Endodermal cell (in vitro differentiated cells): Measurements from ENCODE around the gene NCOR1. TPM values are rescaled to one million over a fixed set of nuclear protein-coding genes. Genes with fewer than 3 reads are reported as not detected.
A peak's percentile ranks its signal among the peaks of the same experiment; 100 is the strongest.

ENCODE experiments used
- DNase-seq: peaks from one replicate; pipeline ENCODE4 v3.0.0-alpha.2; 2017
- H3K27ac ChIP-seq: 2 replicates; pipeline ENCODE4 v1.5.1; 2013; ENCODE audit warnings: mild to moderate bottlenecking, low read depth, low read length, moderate library complexity
- H3K27me3 ChIP-seq: 2 replicates; pipeline ENCODE4 v1.6.1; 2013; ENCODE audit warnings: mild to moderate bottlenecking, low read length, moderate library complexity; ENCODE audit not compliant: insufficient read depth, control insufficient read depth, poor library complexity, severe bottlenecking
- H3K36me3 ChIP-seq: 2 replicates; pipeline ENCODE4 v1.7.0; 2013; ENCODE audit warnings: mild to moderate bottlenecking, low read length, moderate library complexity; ENCODE audit not compliant: control insufficient read depth, insufficient read depth
- H3K4me1 ChIP-seq: one replicate; pipeline ENCODE4 v1.7.0; 2013; ENCODE audit warnings: low read length; ENCODE audit not compliant: control insufficient read depth, insufficient read depth
- H3K4me3 ChIP-seq: 2 replicates; pipeline ENCODE4 v1.5.1; 2013; ENCODE audit warnings: mild to moderate bottlenecking, low read length, moderate library complexity
- H3K9ac ChIP-seq: 2 replicates; pipeline ENCODE4 v1.6.1; 2013; ENCODE audit warnings: mild to moderate bottlenecking, low read length, moderate library complexity; ENCODE audit not compliant: poor library complexity, severe bottlenecking; ENCODE audit errors: extremely low read depth
- H3K9me3 ChIP-seq: 2 replicates; pipeline ENCODE4 v1.6.1; 2013; ENCODE audit warnings: mild to moderate bottlenecking, low read length, moderate library complexity; ENCODE audit not compliant: control insufficient read depth
- H3K27ac Mint-ChIP-seq: 2 replicates; pipeline ENCODE4 v1.8.0; 2020; ENCODE audit warnings: mixed read lengths
- H3K27me3 Mint-ChIP-seq: 2 replicates; pipeline ENCODE4 v1.8.0; 2021; ENCODE audit warnings: mild to moderate bottlenecking, mixed read lengths; ENCODE audit not compliant: insufficient read depth
- H3K36me3 Mint-ChIP-seq: 2 replicates; pipeline ENCODE4 v1.8.0; 2020; ENCODE audit warnings: low read depth, mixed read lengths
- H3K4me1 Mint-ChIP-seq: 2 replicates; pipeline ENCODE4 v1.8.0; 2020; ENCODE audit warnings: mixed read lengths
- H3K4me3 Mint-ChIP-seq: 2 replicates; pipeline ENCODE4 v1.8.0; 2020; ENCODE audit warnings: mild to moderate bottlenecking, moderate library complexity, mixed read lengths
- H3K9me3 Mint-ChIP-seq: 2 replicates; pipeline ENCODE4 v1.8.0; 2020; ENCODE audit warnings: mild to moderate bottlenecking, mixed read lengths
- WGBS, 2 experiments: methylation state at CpG; one replicate each; pipeline versions ENCODE4 v1.1.5 to v1.1.7; 2013; ENCODE audit warnings: missing lambda C conversion rate in 2 of 2, mixed read lengths in 1 of 2; ENCODE audit not compliant: insufficient coverage in 1 of 2, insufficient read length in 1 of 2; 5-methylcytosine and 5-hydroxymethylcytosine counted together
- total RNA-seq, 2 donors: library from RNA; stranded (reverse); fragmentation: NEBNext Ultra II Directional in 1 of 2; extraction: Animal tissue kit (Norgen Biotek cat#: 25700) in 1 of 2; gene quantifications; 2 replicates in 1 of 2; 3 replicates in 1 of 2; pipeline ENCODE4 v1.2.1, GENCODE V29; 2021
- TF ChIP-seq, protein P1 (sequence below): fragments of 200-600 bp; sonication (generic); conservative IDR thresholded peaks from 2 replicates; pipeline ENCODE4 v1.5.0; 2021; ENCODE audit warnings: antibody characterized with exemption, mild to moderate bottlenecking

Gene NCOR1
- total RNA-seq, 2 donors from 2014 or later = 112 to 141 TPM

DNA sequence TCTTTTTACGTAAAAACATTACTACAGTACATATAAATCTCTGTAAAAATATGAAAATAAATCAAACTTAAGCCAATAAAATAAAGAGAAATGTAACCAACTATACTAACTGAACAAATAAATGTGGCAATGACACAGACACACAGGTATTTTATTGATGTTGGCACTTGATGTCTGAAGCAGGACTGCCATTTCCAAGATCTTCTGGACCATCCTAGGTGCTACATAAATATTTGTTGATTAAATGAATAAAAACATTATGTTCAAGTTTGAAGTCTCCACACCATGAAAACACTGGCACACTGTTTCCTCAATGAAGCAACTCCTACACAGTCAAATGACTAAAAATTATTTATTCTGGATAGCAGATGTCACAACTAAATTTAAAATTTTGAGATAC lies 106.9 kb downstream of the NCOR1 start:
- H3K27ac ChIP-seq = no peak overlapping the region
- Mint-ChIP-seq H3K36me3 (peaks cover 66% of the 10 kb centered on the region), H3K4me1 (no peaks in the 10 kb centered on the region), H3K4me3 (no peak overlapping the region), H3K27ac (no peak overlapping the region), H3K9me3 (peaks cover 12% of the 10 kb centered on the region), H3K27me3 (no peaks in the 10 kb centered on the region)
- DNase-seq = no peak
- H3K9ac ChIP-seq = no peak overlapping the region
- no peak overlapping the region for H3K4me3 ChIP-seq
- peaks cover 64% of the 10 kb centered on the region for H3K36me3 ChIP-seq
- no peaks in the 10 kb centered on the region for H3K4me1 ChIP-seq
- peaks cover 9% of the 10 kb centered on the region for H3K9me3 ChIP-seq
- H3K27me3 ChIP-seq = no peaks in the 10 kb centered on the region
- WGBS, 2 experiments = 100% methylated on average over 1 of the region's 1 CpG; no CpG with 5 or more reads in 1 of the 2 experiments
- TF ChIP-seq, protein P1, sequence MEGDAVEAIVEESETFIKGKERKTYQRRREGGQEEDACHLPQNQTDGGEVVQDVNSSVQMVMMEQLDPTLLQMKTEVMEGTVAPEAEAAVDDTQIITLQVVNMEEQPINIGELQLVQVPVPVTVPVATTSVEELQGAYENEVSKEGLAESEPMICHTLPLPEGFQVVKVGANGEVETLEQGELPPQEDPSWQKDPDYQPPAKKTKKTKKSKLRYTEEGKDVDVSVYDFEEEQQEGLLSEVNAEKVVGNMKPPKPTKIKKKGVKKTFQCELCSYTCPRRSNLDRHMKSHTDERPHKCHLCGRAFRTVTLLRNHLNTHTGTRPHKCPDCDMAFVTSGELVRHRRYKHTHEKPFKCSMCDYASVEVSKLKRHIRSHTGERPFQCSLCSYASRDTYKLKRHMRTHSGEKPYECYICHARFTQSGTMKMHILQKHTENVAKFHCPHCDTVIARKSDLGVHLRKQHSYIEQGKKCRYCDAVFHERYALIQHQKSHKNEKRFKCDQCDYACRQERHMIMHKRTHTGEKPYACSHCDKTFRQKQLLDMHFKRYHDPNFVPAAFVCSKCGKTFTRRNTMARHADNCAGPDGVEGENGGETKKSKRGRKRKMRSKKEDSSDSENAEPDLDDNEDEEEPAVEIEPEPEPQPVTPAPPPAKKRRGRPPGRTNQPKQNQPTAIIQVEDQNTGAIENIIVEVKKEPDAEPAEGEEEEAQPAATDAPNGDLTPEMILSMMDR = no peak

DNA sequence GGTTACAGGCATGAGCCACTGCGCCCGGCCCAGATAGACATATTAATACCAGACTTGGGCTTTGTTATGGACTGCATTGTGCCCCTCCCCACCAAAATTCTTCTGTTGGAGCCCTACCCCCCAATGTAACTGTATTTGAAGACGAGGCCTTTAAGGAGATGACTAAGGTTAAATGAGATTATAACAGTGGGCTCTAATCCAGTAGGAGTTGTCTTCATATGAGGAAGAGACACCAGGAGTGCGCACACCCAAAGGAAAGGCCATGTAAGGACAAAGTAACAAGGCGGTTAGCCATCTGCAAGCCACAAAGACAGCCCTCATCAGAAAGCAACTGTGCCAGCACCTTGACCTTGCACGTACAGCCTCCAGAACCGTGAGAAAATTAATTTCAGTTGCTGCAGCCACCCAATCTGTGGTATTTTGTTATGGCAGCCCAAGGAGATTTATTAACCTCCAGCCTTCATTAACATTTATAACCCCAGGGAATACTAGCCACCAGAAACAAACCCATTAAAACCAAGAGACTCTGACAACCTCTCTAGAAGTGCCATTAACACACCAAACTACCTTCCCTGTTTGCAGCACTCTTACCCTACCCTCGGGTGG lies 108.1 kb downstream of the NCOR1 start:
- Mint-ChIP-seq H3K9me3 (peaks cover 5% of the 10 kb centered on the region), H3K27me3 (no peaks in the 10 kb centered on the region), H3K4me1 (no peaks in the 10 kb centered on the region), H3K4me3 (no peak overlapping the region), H3K27ac (peak overlapping the region; percentile 35), H3K36me3 (peaks cover 66% of the 10 kb centered on the region)
- 98 to 100% methylated on average over 4 to 8 of the region's 8 CpGs for WGBS, 2 experiments
- H3K4me1 ChIP-seq = no peaks in the 10 kb centered on the region
- peaks cover 3% of the 10 kb centered on the region for H3K9me3 ChIP-seq
- no peak overlapping the region for H3K4me3 ChIP-seq
- no peak for DNase-seq
- H3K27me3 ChIP-seq = no peaks in the 10 kb centered on the region
- no peak overlapping the region for H3K9ac ChIP-seq
- TF ChIP-seq, protein P1 = no peak
- H3K36me3 ChIP-seq = peaks cover 60% of the 10 kb centered on the region
- H3K27ac ChIP-seq = no peak overlapping the region

- no peak overlapping the region for H3K4me3 ChIP-seq
- WGBS, 2 experiments = 94 to 100% methylated on average over 1 of the region's 1 CpG
- Mint-ChIP-seq H3K36me3 (peaks cover 65% of the 10 kb centered on the region), H3K9me3 (peaks cover 3% of the 10 kb centered on the region), H3K4me1 (no peaks in the 10 kb centered on the region), H3K4me3 (no peak overlapping the region), H3K27me3 (no peaks in the 10 kb centered on the region), H3K27ac (no peak overlapping the region)
- peaks cover 65% of the 10 kb centered on the region for H3K36me3 ChIP-seq
- H3K4me1 ChIP-seq = no peaks in the 10 kb centered on the region
- TF ChIP-seq, protein P1 = no peak
- no peaks in the 10 kb centered on the region for H3K9me3 ChIP-seq
- no peaks in the 10 kb centered on the region for H3K27me3 ChIP-seq
- H3K27ac ChIP-seq = no peak overlapping the region
- H3K9ac ChIP-seq = no peak overlapping the region
- no peak for DNase-seq
Measured at GRCh38 chr17:16106161-16106891, 109.0 kb downstream of the NCOR1 start.
